ENCODE results near the gene SNIP1. TPM values are rescaled to one million over a fixed set of nuclear protein-coding genes. Genes with fewer than 3 reads are reported as not detected.

SNIP1 gene
- total and polyA plus RNA-seq, 9 donors: 6.5 to 21.4 (median 16.5) TPM

GRCh38 chr1:37567023-37567422, 12.9 kb upstream of the SNIP1 start:
- Histone ChIP-seq H3K27ac (no peak overlapping the region), H3K4me1 (ENCODE audit: insufficient read depth) (no peaks in the 10 kb centered on the region), H3K4me3 (no peak overlapping the region), H3K9me3 (no peaks in the 10 kb centered on the region), H3K27me3 (no peaks in the 10 kb centered on the region), H3K36me3 (no peaks in the 10 kb centered on the region)
- TF ChIP-seq CTCF (IDR thresholded peaks at IDR 0.05) (no peak), EP300 (IDR thresholded peaks at IDR 0.05) (no peak), POLR2A (IDR thresholded peaks at IDR 0.05) (no peak)
- WGBS, 3 donors: 59 to 70% (median 69%) methylated on average over 3 of the region's 3 CpGs
- intact Hi-C loops (cut with DNase I): no loop called here
- no peak for DNase-seq

- Histone ChIP-seq H3K4me1 (ENCODE audit: insufficient read depth) (peaks cover 1% of the 10 kb centered on the region), H3K4me3 (no peak overlapping the region), H3K9me3 (no peaks in the 10 kb centered on the region), H3K27ac (no peak overlapping the region), H3K36me3 (no peaks in the 10 kb centered on the region), H3K27me3 (no peaks in the 10 kb centered on the region)
- no peak for TF ChIP-seq EP300 (IDR thresholded peaks at IDR 0.05)
- TF ChIP-seq POLR2A (IDR thresholded peaks at IDR 0.05): no peak
- no peak for TF ChIP-seq CTCF (IDR thresholded peaks at IDR 0.05)
- no peak for DNase-seq
- intact Hi-C loops (cut with DNase I): no loop called here
These were observed 10.8 kb upstream of the SNIP1 start for GRCh38 chr1:37564892-37565291.

- peaks cover 1% of the 10 kb centered on the region for H3K4me1 ChIP-seq (ENCODE audit: insufficient read depth)
- no peak for DNase-seq
- intact Hi-C loops (cut with DNase I): no loop called here
- no peaks in the 10 kb centered on the region for H3K36me3 ChIP-seq
- TF ChIP-seq EP300 (IDR thresholded peaks at IDR 0.05) (no peak), CTCF (IDR thresholded peaks at IDR 0.05) (no peak)
- no peak overlapping the region for H3K4me3 ChIP-seq
- H3K27ac ChIP-seq: no peak overlapping the region
- no peaks in the 10 kb centered on the region for H3K27me3 ChIP-seq
- no peaks in the 10 kb centered on the region for H3K9me3 ChIP-seq
- 15 to 52% (median 22%) methylated on average over 1 of the region's 1 CpG for WGBS, 3 donors
These were observed 8.9 kb upstream of the SNIP1 start for GRCh38 chr1:37562984-37563383.

GRCh38 chr1:37561133-37562132, 7.3 kb upstream of the SNIP1 start:
- intact Hi-C loops (cut with DNase I): no loop called here
- peak in 1 of 5 donors; percentile 28 for DNase-seq
- TF ChIP-seq CTCF (IDR thresholded peaks at IDR 0.05): no peak
- TF ChIP-seq EP300 (IDR thresholded peaks at IDR 0.05): no peak
- TF ChIP-seq POLR2A (IDR thresholded peaks at IDR 0.05): no peak
- no peaks in the 10 kb centered on the region for H3K36me3 ChIP-seq
- H3K27me3 ChIP-seq: no peaks in the 10 kb centered on the region
- H3K9me3 ChIP-seq: no peaks in the 10 kb centered on the region
- WGBS, 3 donors: 88 to 93% (median 90%) methylated on average over 21 of the region's 21 CpGs
- no peak overlapping the region for H3K4me3 ChIP-seq
- no peak overlapping the region for H3K27ac ChIP-seq
- H3K4me1 ChIP-seq (ENCODE audit: insufficient read depth): peaks cover 5% of the 10 kb centered on the region

Data from ovary (tissue), 9 donors.